GM21786 (cell line): ENCODE measurements around the gene TCERG1L.

Source experiments
- ATAC-seq: cut with Tn5 transposase; IDR thresholded peaks from one replicate; pipeline ENCODE4 v1.9.1; 2021; ENCODE audit not compliant: unreplicated experiment

TCERG1L gene

DNA sequence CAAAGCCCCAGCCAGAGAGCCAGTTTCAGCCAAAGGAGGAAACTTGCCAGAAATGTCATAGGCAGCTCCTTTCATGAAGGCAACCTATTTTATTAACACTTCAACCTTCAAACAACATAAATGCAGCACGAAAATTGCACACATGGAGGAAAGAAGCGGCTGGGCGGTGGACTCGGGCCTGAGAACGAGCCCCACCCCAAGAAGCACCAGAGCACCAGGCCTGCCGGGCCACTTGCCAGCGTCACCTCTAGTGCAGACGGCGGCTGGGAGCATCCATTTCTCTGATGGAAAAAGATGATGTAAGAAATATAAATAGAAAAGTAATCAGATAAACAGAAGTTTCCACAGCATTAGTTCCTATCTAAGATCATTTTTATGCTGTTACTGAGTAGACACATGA, 100.0 kb downstream of the TCERG1L start:
- no peak for ATAC-seq

DNA sequence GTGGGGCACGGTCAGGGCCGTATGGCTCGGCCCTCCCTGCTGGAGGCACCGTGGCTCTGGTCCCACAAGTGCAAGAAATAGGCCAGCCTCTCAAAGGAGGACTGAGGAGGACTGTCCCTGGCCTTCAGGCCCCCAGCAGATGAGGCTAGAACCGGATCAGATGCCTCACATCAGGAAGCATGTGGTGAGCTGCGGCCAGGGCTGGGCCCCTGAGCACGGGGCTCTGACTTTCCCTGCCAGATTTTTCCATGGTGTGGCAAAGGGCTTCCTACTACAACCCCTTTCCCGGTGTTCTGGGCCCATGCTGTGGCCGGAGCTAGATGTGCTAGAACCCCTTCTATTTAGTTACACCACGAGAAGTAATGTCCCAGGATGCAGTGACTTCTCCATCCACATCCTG, 100.4 kb downstream of the TCERG1L start:
- ATAC-seq, result no peak

DNA sequence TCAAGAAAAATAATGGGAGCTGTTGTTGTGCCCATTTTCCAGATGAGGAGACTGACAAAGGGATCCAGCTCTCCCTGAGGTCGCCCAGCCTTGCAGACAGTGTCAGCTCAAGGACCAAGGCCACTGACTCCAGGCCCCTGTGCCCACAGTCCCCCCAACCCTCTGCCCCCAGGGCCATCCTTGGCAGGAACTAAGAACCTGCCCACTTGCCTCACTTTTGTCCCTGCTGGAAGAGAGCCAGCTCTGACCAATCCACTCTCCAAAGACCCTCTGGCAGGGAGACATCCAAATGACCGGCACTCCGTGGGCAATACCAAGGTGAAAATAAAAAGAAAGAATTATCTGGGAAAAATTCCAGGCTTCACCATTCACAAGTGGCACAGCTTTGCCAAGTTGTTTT, 101.3 kb downstream of the TCERG1L start:
- ATAC-seq, result no peak

DNA sequence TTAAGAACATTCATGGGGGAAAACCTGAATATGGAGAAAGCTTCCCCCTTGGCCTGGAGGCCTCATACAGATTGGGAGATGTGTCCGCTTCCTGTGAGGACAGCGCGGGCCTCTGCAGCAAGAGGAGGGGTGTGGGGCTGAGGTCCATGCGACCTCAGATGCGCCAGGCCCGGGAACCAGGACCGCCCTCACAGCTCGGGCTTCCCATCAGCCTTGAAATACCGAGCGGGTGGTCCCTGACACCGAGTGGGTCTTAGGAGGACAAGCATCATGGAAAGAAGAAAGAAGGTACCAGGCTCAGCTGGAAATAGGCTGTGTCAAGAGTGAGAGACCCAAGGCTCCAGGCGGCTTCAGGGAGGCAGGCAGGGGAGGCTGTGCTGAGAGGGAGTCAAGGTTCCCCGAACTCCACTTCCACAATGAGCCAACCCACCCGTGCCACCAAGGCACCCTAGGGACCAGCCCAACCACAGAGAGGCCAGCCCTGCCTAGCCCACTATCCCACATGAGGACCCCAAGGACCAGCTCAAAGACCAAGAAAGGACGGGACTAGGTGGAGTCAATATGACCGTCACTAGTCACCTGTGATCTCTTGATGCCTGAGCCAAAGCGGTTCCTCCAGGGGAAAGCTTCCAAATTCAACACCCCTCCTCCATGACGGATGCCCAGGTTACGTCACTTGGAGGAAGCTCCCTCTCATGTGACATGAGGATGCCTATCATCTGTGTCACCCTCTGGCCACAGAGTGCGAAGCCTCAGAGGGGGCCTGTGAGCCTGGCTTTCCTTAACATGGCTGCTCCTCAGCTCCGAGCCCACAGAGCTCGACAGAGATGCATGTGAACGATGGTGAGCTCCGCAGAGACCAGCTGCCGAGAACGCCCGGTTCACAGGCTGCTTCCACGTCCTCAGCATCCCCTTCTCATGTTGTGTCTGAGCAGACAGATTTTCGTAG, 103.7 kb downstream of the TCERG1L start:
- no peak for ATAC-seq

DNA sequence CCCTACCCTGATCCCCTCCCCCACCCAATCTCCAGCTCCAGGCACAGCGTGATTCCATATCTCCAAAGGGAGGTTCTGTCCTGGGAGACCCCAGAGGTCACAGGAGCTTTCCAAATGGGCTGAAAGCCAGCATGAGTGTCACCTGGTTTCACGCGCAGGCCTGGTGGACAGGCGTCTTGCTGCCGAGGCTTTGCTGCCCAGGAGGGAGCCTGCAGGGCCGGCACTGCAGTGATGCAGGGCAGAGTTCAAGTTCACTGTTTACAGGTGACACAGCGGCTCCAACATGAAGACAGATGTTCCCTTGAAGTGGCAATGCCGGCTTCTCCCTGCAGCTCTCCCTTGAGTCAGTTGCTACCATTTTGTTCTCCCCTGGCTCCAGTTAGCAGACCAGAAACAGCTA, 104.3 kb downstream of the TCERG1L start:
- ATAC-seq, result no peak

DNA sequence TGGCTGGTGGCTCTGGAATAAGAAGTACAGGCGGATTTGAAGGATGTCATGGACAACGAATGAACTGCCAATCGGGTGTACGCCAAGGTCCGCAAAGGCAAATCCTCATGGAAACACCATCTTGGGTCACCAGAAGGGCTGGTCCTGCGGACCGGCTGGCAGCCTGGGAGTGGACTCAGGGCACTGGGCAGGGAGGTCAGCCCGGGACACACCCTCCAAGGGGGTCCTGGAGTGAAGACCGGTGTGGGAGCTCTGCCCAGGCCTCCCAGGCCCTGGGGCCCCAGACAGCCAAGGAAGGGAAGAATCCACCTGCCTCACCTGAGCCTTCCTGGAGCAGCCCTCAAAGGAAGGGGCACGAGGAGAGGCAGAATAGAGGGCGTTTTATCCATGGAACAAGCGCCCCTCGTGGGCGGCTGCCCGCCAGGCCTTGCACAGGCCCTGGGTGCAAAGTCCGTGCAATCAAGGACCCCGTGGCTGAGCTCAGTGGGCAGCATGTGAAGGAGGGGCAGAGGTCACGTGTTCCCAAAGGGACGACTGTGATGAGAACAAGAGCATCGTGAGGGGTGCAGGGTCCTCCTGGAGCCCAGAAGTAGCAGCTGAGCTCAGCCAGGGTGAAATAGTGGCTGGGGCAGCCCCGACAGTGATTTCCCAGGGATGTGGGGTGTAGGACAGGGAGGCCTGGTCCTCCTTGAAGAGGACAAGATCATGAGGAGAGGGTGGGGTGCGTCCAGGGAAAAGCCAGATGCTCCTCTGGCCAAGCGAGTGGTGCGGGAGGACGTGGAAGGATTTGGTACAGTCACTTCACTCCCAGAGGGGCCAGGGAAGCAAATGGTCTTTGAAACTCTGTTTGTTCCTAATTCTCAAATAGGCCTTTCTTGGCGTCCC, 105.2 kb downstream of the TCERG1L start:
- ATAC-seq, result no peak

DNA sequence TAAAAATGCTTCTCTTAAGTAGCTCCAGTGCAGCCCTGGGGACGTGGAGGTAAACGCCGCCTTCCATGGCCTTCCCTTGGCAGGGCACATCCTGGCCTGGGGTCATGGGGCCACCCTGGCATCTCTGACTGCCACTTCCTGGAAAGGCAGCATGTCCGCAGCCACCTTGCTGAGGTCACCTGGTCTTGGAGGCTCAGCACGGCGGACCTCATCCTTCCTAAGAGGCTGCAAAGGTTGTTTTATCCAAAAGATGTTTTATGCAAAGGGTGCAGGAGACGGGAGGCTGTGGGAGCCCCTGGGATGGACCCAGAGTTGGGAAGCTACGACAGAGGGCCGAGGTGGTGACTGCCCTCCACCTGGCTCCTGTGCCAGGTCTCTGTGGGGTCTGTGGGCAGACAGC, 106.0 kb downstream of the TCERG1L start:
- ATAC-seq, result no peak

DNA sequence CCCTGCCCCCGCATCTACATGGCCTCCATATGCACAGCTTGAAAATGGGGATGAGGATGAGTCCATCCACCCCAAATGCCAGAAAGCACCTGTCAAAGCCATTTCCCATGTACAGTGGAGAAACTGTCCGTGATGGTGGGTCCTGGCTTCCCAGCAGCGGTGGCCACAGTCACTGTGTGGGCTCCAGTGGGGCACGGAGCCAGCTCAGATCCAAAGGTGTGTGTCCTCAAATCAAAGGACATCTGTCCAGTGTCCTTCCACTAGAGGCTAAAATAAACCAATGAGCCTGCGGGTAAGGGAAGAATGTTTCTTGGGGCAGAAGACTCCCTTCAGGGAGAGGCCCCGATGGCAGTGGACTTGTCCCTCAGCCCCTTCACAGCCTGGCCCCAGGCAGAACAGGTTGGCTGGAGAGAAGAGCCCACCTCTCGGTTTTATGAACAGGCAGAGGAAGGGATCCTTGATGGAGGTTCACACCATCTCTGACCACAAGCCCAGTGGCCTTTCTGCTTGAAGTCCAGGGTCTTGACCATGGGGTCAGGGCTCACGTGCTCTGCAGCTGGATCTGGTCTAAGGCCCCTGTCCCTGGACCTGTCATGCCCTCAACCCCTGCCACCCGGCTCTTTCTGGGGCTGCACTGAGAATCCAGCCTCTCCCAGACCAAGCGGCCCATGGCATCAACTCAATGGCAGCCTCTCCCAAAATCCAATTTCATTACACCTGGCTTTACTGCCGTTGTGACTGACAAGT, 106.9 kb downstream of the TCERG1L start:
- ATAC-seq, result no peak

DNA sequence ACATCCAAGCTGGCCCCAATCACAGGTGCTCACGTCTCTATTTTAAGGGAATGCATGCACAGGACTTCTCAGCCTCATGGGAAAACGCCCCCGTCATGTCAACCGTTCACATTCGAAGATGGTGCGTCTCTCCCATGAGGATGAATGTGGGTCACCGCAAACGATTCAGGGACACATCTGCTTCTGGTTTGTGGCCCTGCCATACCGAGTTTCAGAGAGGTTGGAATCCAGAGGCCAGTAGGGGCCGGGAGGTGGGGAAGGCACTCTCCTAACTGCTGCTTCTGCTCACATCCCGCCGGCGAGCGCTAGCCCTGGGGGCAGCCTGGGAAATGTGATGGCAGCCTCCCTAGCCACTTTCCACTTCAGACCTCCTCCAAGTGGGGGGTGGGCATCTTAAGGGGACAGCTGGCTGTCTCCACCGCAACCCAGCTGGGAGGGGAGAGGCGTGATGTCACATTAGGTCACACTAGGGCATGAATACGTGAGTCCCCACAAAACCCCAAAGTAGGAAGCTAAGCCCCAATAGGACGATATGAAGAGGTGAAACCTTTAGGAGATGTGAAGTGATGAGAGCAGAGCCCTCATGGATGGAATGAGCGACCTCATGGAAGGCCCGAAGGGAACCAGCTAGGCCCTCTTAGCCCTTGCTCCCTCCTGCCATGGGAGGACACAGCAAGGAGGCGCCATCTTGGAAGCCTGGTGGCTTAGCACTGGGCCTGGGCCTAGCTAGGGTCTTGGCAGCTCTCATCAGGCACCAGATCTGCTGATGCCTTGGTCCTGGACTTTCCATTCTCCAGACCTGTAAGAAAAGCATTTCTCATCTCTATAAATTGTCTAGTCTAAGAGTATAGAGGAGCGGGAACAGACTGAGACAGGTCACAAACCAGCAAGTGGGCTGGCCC, 107.8 kb downstream of the TCERG1L start:
- ATAC-seq, result no peak

DNA sequence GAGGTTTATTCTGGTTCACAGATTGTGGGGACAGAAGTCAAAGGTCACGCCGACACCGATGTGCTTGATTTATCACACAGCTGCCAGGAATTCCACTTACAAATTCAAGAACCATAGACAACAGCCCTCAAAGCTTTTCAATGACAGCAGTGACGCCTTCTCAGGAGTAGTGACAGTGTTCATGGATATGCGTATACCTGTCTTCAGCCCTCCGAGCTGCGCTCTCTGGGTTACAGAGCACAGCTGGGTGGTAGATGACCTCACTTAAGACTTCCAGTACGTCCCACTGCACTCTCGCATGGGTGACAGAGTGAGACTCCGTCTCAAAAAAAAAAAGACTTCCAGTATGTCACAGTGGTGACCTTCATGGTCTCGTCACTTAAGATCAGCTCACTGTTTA, 108.5 kb downstream of the TCERG1L start:
- no peak for ATAC-seq

DNA sequence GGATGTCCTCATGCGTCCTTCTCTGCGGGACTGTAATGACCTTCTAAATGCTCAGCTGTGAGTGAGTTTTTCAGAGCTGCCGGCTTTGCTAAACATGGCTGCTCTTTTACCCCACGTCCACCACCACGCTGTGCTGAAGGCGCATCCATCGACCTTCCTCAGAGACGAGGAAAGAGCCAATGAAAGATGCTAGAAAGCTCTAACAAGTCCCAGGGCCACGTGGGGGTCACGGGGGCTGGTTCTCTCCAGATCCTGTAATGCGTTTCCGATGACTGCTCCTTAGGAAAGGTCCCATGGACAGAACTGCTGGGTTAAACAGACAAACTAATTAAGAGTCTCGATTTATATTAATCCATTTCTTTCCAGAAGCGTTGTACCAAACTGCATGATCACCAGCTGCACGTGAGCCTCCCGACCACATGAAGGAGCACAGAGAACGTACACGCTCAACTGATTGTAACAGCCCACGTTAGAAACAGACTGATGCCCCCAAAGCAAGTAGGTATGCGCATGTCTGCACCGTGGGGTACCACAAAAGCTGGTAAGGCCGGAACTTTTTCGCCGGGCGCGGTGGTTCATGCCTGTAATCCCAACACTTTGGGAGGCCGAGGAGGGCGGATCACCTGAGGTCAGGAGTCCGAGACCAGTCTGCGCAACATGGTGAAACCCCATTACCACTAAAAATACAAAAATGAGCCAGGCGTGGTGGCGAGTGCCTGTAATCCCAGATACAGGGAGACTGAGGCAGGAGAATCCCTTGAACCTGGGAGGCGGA, 109.6 kb downstream of the TCERG1L start:
- ATAC-seq, result no peak

DNA sequence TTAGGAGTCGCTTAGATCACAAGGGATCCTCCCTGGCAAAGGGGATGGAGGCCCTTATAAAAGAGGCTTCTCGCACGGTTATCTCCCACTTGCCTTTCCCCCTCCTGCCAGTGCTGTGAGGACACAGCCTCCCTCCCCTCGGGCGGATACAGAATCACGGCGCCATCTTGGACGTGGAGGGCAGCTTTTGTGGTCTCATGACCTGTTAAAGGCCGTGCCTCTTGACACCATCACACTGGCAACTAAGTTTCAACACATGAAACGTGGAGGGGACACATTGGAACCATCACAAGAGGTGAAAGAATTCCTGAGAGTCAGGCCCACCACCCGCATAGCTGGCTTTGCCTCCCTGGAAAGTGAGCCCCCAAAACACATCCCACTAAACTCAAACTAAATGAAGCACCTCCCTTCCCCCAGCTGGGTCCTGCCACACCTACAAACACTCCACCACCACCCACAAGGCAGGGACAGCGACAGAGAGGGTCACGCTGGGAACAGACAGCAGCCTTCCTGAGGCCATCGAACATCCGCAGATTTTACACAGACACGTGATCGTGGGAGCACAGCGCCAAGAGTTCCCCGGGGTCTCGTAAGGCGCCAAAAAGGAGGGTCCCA, 110.6 kb downstream of the TCERG1L start:
- ATAC-seq, result no peak

DNA sequence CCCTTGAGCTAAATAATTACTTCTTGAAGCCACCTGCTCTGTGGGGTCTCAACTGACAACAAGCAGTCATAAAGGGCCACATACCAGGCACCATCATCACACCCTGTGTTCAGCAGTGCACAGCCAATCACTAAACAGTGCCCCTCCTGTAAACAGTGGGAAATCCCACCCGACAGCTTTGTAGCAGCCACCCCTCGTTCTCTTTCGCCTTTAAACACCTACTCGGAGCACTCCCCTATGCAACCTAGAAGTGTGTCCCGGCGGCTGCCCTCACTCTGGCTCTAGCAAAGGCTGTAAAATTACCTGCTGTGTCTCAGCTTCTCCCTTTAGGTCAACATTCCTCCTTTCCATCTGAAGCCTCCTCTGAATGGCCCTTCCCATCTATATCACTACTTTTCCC, 111.9 kb downstream of the TCERG1L start:
- no peak for ATAC-seq

DNA sequence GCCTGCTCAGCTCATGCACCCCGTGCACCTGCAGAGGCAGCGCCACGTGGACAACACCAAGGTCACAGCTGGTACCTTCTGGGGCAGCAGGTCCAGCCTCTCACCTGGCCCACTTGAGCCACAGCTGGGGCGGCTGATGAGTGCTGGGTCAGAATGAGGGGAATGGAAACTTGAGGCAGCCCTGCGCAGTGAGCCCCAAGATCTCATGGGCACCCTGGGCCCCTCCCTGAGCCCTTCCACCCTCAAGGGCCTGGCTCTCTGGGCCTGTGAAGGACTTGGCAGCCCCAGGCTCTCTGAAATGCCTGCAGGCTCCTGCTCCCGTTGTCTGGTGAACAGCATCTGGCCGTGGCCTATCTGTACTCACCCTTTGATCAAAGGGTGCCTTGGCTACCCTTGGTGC, 112.7 kb downstream of the TCERG1L start:
- no peak for ATAC-seq

DNA sequence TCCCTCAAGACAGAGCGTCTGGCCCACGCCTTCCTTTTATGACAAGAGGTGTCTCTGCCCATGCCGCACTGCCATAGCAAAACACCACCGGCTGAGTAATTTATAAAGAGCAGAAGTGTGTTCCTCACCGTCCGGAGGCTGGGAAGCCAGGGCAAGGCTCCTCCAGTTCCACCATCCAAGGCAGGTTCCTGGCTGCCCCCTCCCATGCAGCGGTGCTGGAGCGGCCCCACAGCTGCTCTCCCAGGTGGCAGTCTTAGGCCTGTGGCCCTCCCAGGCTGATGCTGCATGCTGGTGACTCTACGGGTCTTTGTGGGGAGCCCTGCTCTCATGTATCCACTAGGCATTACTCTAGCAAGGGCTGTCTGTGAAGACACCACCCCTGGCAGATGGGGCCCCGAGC, 113.1 kb downstream of the TCERG1L start:
- ATAC-seq, result no peak

DNA sequence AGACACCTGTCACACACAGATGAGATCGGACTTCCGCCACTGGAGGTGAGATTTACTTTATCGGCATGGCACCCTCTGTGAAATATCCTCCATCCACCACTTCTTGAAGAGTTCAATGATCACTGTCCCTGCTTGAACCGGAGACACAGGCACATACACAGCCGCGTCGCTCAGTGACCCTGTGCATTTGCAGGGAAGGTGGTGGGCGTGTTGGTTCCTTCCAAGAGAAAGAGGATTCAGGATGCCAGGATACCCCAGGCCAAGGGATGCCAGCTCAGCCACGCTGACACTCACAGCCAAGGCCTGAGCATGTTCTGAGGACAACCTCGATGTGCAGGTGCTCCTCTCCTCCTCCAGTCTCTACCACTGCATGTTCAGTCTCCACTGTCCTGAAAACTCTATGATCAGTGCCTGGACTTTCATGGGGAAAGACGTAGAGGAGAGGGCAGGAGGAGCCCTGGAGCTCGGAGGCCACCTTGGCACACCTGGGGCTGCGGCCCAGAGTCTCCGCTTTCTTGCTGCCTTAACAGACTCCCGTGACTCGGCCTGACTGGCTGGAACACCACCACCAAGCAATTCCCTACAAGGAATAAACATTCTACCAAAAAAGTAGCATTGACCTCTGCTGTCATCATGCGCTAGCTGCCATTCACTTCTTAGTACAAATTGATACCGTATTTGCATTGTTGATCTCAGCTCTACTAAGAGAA, 115.2 kb downstream of the TCERG1L start:
- ATAC-seq, result no peak

DNA sequence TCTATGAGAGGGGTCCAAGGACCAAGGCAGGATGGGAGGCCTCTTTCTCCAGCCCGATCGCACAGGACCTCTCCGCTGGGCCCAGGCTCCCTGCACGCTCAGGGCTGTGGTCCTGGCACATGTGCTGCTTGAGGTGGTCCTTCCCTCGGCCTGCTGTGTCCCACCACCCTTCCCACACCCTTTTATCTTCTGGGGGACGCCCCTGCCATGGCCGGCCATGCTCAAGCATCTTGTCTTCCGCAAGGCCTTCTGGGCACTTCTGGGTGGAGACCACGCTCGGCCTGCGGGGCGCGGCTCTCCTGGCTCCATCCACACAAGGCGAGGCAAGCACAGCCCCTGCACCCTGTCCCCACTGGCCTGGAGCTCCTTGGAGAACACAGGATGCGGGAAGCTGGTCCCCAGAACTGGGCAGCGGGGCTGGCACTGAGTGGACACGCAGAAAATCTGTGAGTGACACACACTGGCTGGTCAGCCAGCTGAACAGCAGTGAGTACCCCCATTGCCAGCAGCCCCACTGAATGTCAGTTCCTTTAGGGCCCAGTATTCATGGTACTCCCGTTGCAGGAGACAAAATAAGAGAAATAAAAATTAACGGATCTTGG, 115.9 kb downstream of the TCERG1L start:
- ATAC-seq, result no peak

DNA sequence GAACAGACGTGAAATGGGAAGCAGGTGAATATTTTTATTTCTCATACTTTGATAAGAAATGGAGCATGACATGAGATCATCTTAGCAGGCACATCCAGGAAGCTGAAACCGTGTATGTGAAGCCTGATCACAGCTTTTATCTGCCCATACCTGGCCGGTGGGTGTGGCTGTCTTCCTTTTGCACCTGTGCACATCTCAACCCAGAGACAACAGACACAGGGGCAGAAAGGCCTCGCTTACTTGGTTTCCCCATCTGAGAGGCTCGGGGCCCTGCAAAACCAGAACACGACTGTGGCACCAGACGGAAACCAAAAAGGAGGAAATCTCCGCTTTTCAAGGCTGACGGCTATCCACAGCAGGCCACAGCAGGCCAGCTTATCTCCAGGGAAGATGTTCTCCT, 116.4 kb downstream of the TCERG1L start:
- ATAC-seq, result no peak
